UCSD-AML1 (cell line): Measurements from ENCODE around the gene MYO5B.
"Not testable (repeated sequence)": the region's sequence is repeated elsewhere in the genome, so short reads cannot be mapped to it uniquely, and the experiment has no call there.

Experiments used
- DNase-seq: peaks from one replicate; lab custom pipeline; 2025; ENCODE audit not compliant: unreplicated experiment; lab: John Stamatoyannopoulos, UW

The MYO5B gene

GRCh38 chr18:49893036-49893435 is 301.9 kb downstream of the MYO5B start:
- no peak for DNase-seq

GRCh38 chr18:49892148-49892924 is 302.6 kb downstream of the MYO5B start:
- DNase-seq: no peak

- DNase-seq: no peak
Measured at GRCh38 chr18:49890041-49890440, 304.9 kb downstream of the MYO5B start.

GRCh38 chr18:49889552-49889951 is 305.4 kb downstream of the MYO5B start:
- not testable (repeated sequence) for DNase-seq

GRCh38 chr18:49886891-49887764 is 307.8 kb downstream of the MYO5B start:
- DNase-seq: no peak

GRCh38 chr18:49884959-49885358 is 310.0 kb downstream of the MYO5B start:
- DNase-seq: no peak

- no peak for DNase-seq
Measured at GRCh38 chr18:49884465-49884864, 310.5 kb downstream of the MYO5B start.

GRCh38 chr18:49880661-49881060 is 314.3 kb downstream of the MYO5B start:
- DNase-seq: no peak

GRCh38 chr18:49879271-49879580 is 315.7 kb downstream of the MYO5B start:
- DNase-seq: no peak

GRCh38 chr18:49878567-49879270 is 316.2 kb downstream of the MYO5B start:
- DNase-seq: no peak

GRCh38 chr18:49878015-49878414 is 316.9 kb downstream of the MYO5B start:
- no peak for DNase-seq

- DNase-seq: no peak
Measured at GRCh38 chr18:49876536-49876935, 318.4 kb downstream of the MYO5B start.

GRCh38 chr18:49875783-49876182 is 319.2 kb downstream of the MYO5B start:
- DNase-seq: no peak

- no peak for DNase-seq
Measured at GRCh38 chr18:49875155-49875554, 319.8 kb downstream of the MYO5B start.

- no peak for DNase-seq
Measured at GRCh38 chr18:49874238-49874637, 320.7 kb downstream of the MYO5B start.

- no peak for DNase-seq
Measured at GRCh38 chr18:49869354-49869753, 325.6 kb downstream of the MYO5B start.

GRCh38 chr18:49866680-49867079 is 328.3 kb downstream of the MYO5B start:
- no peak for DNase-seq

- DNase-seq: no peak
Measured at GRCh38 chr18:49865401-49865800, 329.5 kb downstream of the MYO5B start.

GRCh38 chr18:49863769-49864621 is 331.0 kb downstream of the MYO5B start:
- no peak for DNase-seq

GRCh38 chr18:49862656-49863385 is 332.1 kb downstream of the MYO5B start:
- DNase-seq: no peak
